Type B pancreatic cell (in vitro differentiated cells): ENCODE data around the gene MRPS25. TPM values are rescaled to one million over a fixed set of nuclear protein-coding genes. Genes with fewer than 3 reads are reported as not detected.

Source experiments
- DNase-seq: peaks from one replicate; pipeline ENCODE4 v3.0.0; 2021; ENCODE audit warnings: mixed read lengths; ENCODE audit not compliant: unreplicated experiment; ENCODE audit errors: extremely low spot score
- H3K27ac Mint-ChIP-seq: 2 replicates; pipeline ENCODE4 v1.8.0; 2021; ENCODE audit warnings: mild to moderate bottlenecking, mixed read lengths
- H3K27me3 Mint-ChIP-seq: 2 replicates; pipeline ENCODE4 v1.8.0; 2021; ENCODE audit warnings: mixed read lengths
- H3K36me3 Mint-ChIP-seq: 2 replicates; pipeline ENCODE4 v1.8.0; 2021; ENCODE audit warnings: mixed read lengths
- H3K4me1 Mint-ChIP-seq: one replicate; pipeline ENCODE4 v1.8.0; 2021; ENCODE audit warnings: mixed read lengths; ENCODE audit not compliant: unreplicated experiment
- H3K4me3 Mint-ChIP-seq: 2 replicates; pipeline ENCODE4 v1.8.0; 2021; ENCODE audit warnings: mild to moderate bottlenecking, mixed read lengths
- H3K9me3 Mint-ChIP-seq: 2 replicates; pipeline ENCODE4 v1.8.0; 2021; ENCODE audit warnings: mixed read lengths
- total RNA-seq: library from RNA; stranded (reverse); gene quantifications from 2 replicates; pipeline ENCODE4 v1.2.1, GENCODE V29; 2021; ENCODE audit warnings: low replicate concordance
- TF ChIP-seq, protein P1 (sequence below): fragments of 200-600 bp; sonication (generic); conservative IDR thresholded peaks from 2 replicates; pipeline ENCODE4 v1.5.0; 2021; ENCODE audit warnings: antibody characterized with exemption, mild to moderate bottlenecking

The MRPS25 gene
- total RNA-seq, 1 donor from 2014 or later = 71.7 TPM

DNA sequence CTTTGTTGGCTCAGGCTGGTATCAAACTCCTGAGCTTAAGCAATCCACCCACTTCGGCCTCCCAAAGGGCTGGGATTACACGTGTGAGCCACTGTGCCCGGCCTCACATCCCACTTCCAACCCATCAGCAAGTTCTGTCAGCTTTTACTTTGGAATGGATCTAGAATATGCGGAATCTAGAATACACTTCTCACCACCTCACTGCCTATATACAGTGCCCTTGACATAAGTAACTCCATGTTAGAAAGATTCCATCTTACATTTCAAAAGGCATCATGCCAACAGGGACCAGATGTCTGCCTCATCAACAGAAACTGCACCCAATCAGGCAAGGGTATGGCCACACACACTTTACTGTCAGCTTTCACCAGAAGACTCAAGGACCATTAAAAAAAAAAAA lies 43.8 kb upstream of the MRPS25 start:
- Mint-ChIP-seq H3K9me3 (no peaks in the 10 kb centered on the region), H3K36me3 (no peaks in the 10 kb centered on the region), H3K4me1 (no peaks in the 10 kb centered on the region), H3K27me3 (peaks cover 19% of the 10 kb centered on the region), H3K4me3 (no peak overlapping the region), H3K27ac (no peak overlapping the region)
- TF ChIP-seq, protein P1, sequence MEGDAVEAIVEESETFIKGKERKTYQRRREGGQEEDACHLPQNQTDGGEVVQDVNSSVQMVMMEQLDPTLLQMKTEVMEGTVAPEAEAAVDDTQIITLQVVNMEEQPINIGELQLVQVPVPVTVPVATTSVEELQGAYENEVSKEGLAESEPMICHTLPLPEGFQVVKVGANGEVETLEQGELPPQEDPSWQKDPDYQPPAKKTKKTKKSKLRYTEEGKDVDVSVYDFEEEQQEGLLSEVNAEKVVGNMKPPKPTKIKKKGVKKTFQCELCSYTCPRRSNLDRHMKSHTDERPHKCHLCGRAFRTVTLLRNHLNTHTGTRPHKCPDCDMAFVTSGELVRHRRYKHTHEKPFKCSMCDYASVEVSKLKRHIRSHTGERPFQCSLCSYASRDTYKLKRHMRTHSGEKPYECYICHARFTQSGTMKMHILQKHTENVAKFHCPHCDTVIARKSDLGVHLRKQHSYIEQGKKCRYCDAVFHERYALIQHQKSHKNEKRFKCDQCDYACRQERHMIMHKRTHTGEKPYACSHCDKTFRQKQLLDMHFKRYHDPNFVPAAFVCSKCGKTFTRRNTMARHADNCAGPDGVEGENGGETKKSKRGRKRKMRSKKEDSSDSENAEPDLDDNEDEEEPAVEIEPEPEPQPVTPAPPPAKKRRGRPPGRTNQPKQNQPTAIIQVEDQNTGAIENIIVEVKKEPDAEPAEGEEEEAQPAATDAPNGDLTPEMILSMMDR = no peak
- no peak for DNase-seq

DNA sequence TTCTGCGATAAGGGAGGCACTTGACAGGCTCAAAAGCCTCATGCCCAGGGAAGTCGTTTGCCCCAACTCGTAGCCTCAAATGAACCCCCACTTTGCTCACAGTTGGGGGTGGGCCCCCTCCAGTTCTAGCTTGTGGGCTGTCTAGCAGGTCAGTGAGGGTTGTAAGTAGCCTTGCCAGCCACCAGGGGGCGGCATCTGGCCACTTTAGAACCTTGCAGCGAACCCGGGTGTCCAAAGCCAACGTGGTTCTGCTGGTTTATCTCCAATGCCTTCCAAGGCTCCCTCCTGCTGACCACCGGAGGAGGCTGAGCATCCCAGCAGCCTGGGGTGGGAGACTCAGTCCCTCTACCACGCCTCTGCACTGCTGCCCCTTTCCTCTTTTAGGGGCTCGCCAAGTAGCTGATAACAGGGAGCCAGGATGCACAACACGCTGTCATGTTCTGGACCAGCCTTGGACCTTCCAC lies 43.0 kb upstream of the MRPS25 start:
- TF ChIP-seq, protein P1 = peak; percentile 92
- DNase-seq = peak; percentile 78
- Mint-ChIP-seq H3K27ac (no peak overlapping the region), H3K27me3 (peaks cover 16% of the 10 kb centered on the region), H3K9me3 (no peaks in the 10 kb centered on the region), H3K4me3 (no peak overlapping the region), H3K4me1 (no peaks in the 10 kb centered on the region), H3K36me3 (no peaks in the 10 kb centered on the region)

DNA sequence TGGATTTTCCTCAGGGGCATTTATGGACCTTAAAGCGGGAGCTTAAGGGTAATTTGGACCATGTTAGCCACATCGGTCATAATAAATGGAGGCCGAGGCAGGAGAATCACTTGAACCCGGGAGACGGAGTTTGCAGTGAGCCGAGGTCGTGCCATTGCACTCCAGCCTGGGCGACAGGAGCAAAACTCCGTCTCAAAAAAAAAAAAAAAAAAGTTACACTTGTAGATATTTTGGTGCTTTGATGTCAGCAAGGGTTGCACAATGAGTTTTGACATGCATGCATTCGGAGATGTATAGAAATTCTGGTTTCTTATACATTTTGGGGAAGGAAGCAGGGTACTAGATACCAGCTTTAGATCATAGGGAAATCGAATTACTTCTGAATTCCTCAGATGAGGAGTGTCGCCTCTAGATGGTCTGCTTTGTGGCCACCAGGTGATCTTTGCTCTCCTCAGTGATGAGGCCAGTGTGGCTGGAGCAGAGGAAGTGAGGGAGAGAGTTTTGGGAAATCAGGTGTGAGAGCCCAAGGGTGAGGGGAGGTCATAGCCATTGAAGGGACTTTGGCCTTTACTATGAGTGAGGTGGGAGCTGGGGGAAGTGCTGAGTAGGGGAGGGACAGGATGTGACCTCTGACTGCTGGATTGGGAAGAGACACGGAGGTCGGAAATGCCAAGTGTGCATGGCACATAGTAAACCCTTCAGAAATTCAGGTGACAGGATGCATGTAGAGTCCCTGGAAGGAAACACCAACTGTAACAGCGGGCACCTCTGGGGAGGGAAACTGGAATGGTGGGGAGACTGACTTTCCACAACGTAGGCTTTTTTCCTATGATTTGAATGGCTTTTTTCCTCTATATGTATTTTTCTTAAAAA lies 42.2 kb upstream of the MRPS25 start:
- DNase-seq = no peak
- TF ChIP-seq, protein P1 = no peak
- Mint-ChIP-seq H3K4me1 (no peaks in the 10 kb centered on the region), H3K27ac (no peak overlapping the region), H3K9me3 (no peaks in the 10 kb centered on the region), H3K27me3 (peaks cover 16% of the 10 kb centered on the region), H3K36me3 (no peaks in the 10 kb centered on the region), H3K4me3 (no peak overlapping the region)

DNA sequence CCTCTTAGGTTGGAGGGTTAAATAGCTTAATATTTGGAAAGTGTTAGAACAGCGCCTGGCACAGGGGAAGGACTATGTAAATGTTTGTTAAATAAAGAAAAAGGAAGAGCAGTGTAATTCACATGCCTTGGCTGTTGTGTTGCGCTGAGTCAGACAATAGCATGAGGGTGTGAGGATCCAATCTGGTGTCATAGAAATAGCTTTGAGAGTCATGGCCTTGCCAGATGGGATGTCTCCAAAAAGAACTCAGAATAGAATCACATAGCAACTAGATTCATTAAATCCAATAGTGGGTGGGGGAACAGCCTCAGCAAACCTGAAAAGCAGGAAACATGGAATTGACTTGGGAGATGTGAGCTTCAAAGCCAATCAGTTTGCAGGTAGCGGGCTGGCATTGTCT lies 37.7 kb upstream of the MRPS25 start:
- H3K9me3 Mint-ChIP-seq = no peaks in the 10 kb centered on the region
- H3K4me3 Mint-ChIP-seq = no peak overlapping the region
- peaks cover 2% of the 10 kb centered on the region for H3K36me3 Mint-ChIP-seq
- DNase-seq = no peak
- peaks cover 10% of the 10 kb centered on the region for H3K27me3 Mint-ChIP-seq
- TF ChIP-seq, protein P1 = no peak
- no peak overlapping the region for H3K27ac Mint-ChIP-seq
- H3K4me1 Mint-ChIP-seq = peaks cover 10% of the 10 kb centered on the region

DNA sequence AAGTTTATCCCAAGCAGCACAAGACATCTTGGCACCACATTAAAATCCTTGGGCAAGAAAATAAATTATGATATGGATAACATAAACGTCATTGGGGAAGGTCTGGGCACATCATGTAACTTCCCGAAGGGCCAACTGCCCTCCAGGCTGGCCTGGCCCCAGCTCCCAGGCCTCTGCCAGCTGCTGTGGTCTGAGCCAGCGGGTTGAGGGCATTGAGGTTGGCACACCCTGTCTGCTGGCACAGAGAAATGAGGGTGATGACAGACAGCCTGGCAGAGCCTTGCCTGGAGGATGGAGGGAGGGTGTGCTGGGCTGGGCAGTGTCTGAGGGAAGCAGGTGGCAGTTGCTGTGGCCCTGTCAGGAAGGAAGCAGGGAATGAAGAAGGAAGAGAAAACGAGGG lies 37.1 kb upstream of the MRPS25 start:
- Mint-ChIP-seq H3K36me3 (peaks cover 4% of the 10 kb centered on the region), H3K9me3 (no peaks in the 10 kb centered on the region), H3K4me3 (no peak overlapping the region), H3K27ac (no peak overlapping the region), H3K27me3 (peaks cover 7% of the 10 kb centered on the region), H3K4me1 (peaks cover 14% of the 10 kb centered on the region)
- TF ChIP-seq, protein P1 = no peak
- DNase-seq = no peak
